HCT116 (cell line): ENCODE data around the gene LRRC2.

ENCODE experiments used
- CEBPB ChIP-seq: IDR thresholded peaks from 2 replicates; pipeline ENCODE4 v1.6.1; 2012; ENCODE audit warnings: low read depth
- CTCF ChIP-seq, 3 experiments: fragments of 200-600 bp in 1 of 3; sonication (generic) in 1 of 3; IDR thresholded peaks in 2 of 3; conservative IDR thresholded peaks in 1 of 3; 2 replicates each; pipeline ENCODE4 v1.5.1; 2012 to 2017; ENCODE audit warnings: low read depth in 2 of 3, low read length in 2 of 3, antibody characterized with exemption in 1 of 3, borderline replicate concordance in 1 of 3, control low read depth in 1 of 3, mild to moderate bottlenecking in 1 of 3, mixed read lengths in 1 of 3, mixed run types in 1 of 3, moderate library complexity in 1 of 3; ENCODE audit not compliant: insufficient read depth in 1 of 3
- EGR1 ChIP-seq: IDR thresholded peaks from 2 replicates; pipeline ENCODE4 v1.6.1; 2012; ENCODE audit warnings: low read depth
- EZH2 ChIP-seq: fragments of 200-600 bp; sonication (generic); IDR thresholded peaks from 2 replicates; pipeline ENCODE4 v1.6.1; 2017; ENCODE audit warnings: antibody characterized with exemption, mixed run types
- EZH2phosphoT487 ChIP-seq: fragments of 200-600 bp; IDR thresholded peaks from 2 replicates; pipeline ENCODE4 v1.6.1; 2018; ENCODE audit warnings: antibody characterized with exemption, borderline replicate concordance
- POLR2A ChIP-seq: IDR thresholded peaks from 2 replicates; pipeline ENCODE4 v1.7.0; 2011; ENCODE audit warnings: borderline replicate concordance; ENCODE audit not compliant: insufficient read depth, insufficient read length; ENCODE audit errors: extremely low read depth
- POLR2AphosphoS5 ChIP-seq: IDR thresholded peaks from 2 replicates; pipeline ENCODE4 v1.6.1; 2011; ENCODE audit warnings: mild to moderate bottlenecking, low read depth, low read length, moderate library complexity
- REST ChIP-seq: IDR thresholded peaks from 2 replicates; pipeline ENCODE4 v1.6.1; 2012; ENCODE audit warnings: low read depth
- SIN3A ChIP-seq: IDR thresholded peaks from 2 replicates; pipeline ENCODE4 v1.6.1; 2012; ENCODE audit warnings: low read depth
- SP1 ChIP-seq: IDR thresholded peaks from 2 replicates; pipeline ENCODE4 v1.6.1; 2012; ENCODE audit warnings: low read depth
- SRF ChIP-seq: IDR thresholded peaks from 2 replicates; pipeline ENCODE4 v1.6.1; 2012; ENCODE audit warnings: low read depth
- ZFX ChIP-seq: fragments of 450-650 bp; IDR thresholded peaks from 2 replicates; pipeline ENCODE4 v1.6.1; 2017
- TF ChIP-seq, protein P1 (sequence below): IDR thresholded peaks from 2 replicates; pipeline ENCODE4 v1.6.1; 2012

- TF ChIP-seq EZH2 (no peak), CTCF (IDR thresholded peaks at IDR 0.05 in 2 of 3, conservative IDR thresholded peaks at IDR 0.05 in 1 of 3; ENCODE audit: borderline replicate concordance in 1 of 3, insufficient read depth in 1 of 3, low read depth in 2 of 3, low read length in 2 of 3) (no peak), POLR2A (no peak), SIN3A (no peak), EZH2phosphoT487 (no peak), EGR1 (no peak), POLR2AphosphoS5 (no peak), CEBPB (no peak), SRF (no peak), SP1 (no peak), ZFX (no peak), REST (no peak)
- TF ChIP-seq, protein P1, sequence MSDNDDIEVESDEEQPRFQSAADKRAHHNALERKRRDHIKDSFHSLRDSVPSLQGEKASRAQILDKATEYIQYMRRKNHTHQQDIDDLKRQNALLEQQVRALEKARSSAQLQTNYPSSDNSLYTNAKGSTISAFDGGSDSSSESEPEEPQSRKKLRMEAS: no peak
Observed at GRCh38 chr3:46484388-46484787, 81.7 kb downstream of the LRRC2 start.
